ENCODE data around the gene MINDY4.

Gene MINDY4

GRCh38 chr7:30894866-30895605 is 123.8 kb downstream of the MINDY4 start:
- Mint-ChIP-seq H3K36me3 (no peaks in the 10 kb centered on the region), H3K4me3 (no peak overlapping the region), H3K9me3 (peaks cover 10% of the 10 kb centered on the region), H3K4me1 (no peaks in the 10 kb centered on the region), H3K27me3 (peaks cover 26% of the 10 kb centered on the region), H3K27ac (no peak overlapping the region)
- ATAC-seq = no peak

DNA sequence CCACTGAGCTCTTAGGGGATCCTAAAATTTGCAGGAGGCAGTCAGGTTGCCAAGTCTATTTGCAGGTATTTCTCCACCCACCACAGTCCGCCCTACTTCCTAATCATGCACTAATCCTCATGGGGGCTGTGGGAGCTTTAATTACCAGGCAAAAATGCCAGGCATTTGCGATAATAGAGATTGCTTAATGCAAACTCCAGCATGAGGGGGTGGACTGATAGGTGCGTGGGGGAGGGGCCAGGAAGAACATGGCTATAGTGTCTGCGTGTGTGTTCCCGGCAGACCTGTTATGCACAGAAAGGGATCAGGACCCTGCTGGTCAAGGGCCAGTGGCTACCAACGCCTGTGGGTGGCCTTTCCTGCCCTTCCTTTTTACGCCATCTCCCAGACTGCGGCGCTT is 124.8 kb downstream of the MINDY4 start:
- peaks cover 5% of the 10 kb centered on the region for H3K9me3 Mint-ChIP-seq
- no peak overlapping the region for H3K4me3 Mint-ChIP-seq
- no peaks in the 10 kb centered on the region for H3K36me3 Mint-ChIP-seq
- no peaks in the 10 kb centered on the region for H3K4me1 Mint-ChIP-seq
- no peak overlapping the region for H3K27ac Mint-ChIP-seq
- peaks cover 30% of the 10 kb centered on the region for H3K27me3 Mint-ChIP-seq
- no peak for ATAC-seq

- no peaks in the 10 kb centered on the region for H3K4me1 Mint-ChIP-seq
- no peaks in the 10 kb centered on the region for H3K36me3 Mint-ChIP-seq
- no peaks in the 10 kb centered on the region for H3K9me3 Mint-ChIP-seq
- ATAC-seq = no peak
- H3K27ac Mint-ChIP-seq = no peak overlapping the region
- H3K4me3 Mint-ChIP-seq = no peak overlapping the region
- peaks cover 35% of the 10 kb centered on the region for H3K27me3 Mint-ChIP-seq
These were observed 125.8 kb downstream of the MINDY4 start for GRCh38 chr7:30896783-30897637.

GRCh38 chr7:30897770-30898169 is 126.6 kb downstream of the MINDY4 start:
- Mint-ChIP-seq H3K36me3 (no peaks in the 10 kb centered on the region), H3K27ac (no peak overlapping the region), H3K27me3 (peaks cover 27% of the 10 kb centered on the region), H3K4me3 (no peak overlapping the region), H3K9me3 (no peaks in the 10 kb centered on the region), H3K4me1 (no peaks in the 10 kb centered on the region)
- ATAC-seq = no peak

- Mint-ChIP-seq H3K4me1 (no peaks in the 10 kb centered on the region), H3K4me3 (no peak overlapping the region), H3K27me3 (peaks cover 27% of the 10 kb centered on the region), H3K9me3 (no peaks in the 10 kb centered on the region), H3K27ac (no peak overlapping the region), H3K36me3 (no peaks in the 10 kb centered on the region)
- no peak for ATAC-seq
These were observed 127.2 kb downstream of the MINDY4 start for GRCh38 chr7:30898411-30898810.

GRCh38 chr7:30899066-30899465 is 127.8 kb downstream of the MINDY4 start:
- Mint-ChIP-seq H3K36me3 (no peaks in the 10 kb centered on the region), H3K4me1 (no peaks in the 10 kb centered on the region), H3K27ac (no peak overlapping the region), H3K27me3 (peaks cover 25% of the 10 kb centered on the region), H3K4me3 (no peak overlapping the region), H3K9me3 (no peaks in the 10 kb centered on the region)
- no peak for ATAC-seq

GRCh38 chr7:30899630-30900029 is 128.4 kb downstream of the MINDY4 start:
- ATAC-seq = no peak
- H3K27me3 Mint-ChIP-seq = peaks cover 20% of the 10 kb centered on the region
- no peaks in the 10 kb centered on the region for H3K4me1 Mint-ChIP-seq
- no peak overlapping the region for H3K27ac Mint-ChIP-seq
- H3K9me3 Mint-ChIP-seq = no peaks in the 10 kb centered on the region
- H3K36me3 Mint-ChIP-seq = no peaks in the 10 kb centered on the region
- no peak overlapping the region for H3K4me3 Mint-ChIP-seq

DNA sequence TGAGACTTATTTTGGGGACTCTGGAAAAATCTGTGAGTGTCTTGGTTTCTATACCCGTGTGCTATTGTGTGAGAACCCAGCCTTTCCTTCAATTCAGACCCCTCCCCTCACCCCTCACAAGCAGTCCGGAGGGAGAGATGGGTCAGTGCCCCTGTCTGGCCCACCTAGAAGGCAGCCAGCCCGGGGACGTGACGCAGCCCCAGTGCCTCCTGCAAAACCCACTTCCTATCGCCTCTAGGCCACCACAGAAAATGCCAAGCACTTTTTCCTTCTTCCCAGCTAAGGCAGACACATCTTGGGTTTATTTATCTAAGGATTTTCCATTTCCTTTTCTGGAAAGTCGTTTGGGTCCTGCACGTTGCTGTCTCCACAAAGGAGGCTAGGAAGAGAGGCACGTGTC is 128.8 kb downstream of the MINDY4 start:
- Mint-ChIP-seq H3K4me3 (no peak overlapping the region), H3K27ac (no peak overlapping the region)

GRCh38 chr7:30900803-30901362 is 129.7 kb downstream of the MINDY4 start:
- no peak overlapping the region for H3K4me3 Mint-ChIP-seq
- no peaks in the 10 kb centered on the region for H3K9me3 Mint-ChIP-seq

More for the DNA sequence above, 128.8 kb downstream of the MINDY4 start:
- H3K4me1 Mint-ChIP-seq = no peaks in the 10 kb centered on the region
- peaks cover 17% of the 10 kb centered on the region for H3K27me3 Mint-ChIP-seq
- no peak for ATAC-seq
- H3K36me3 Mint-ChIP-seq = no peaks in the 10 kb centered on the region
- H3K9me3 Mint-ChIP-seq = no peaks in the 10 kb centered on the region

GRCh38 chr7:30901856-30902255 is 130.6 kb downstream of the MINDY4 start:
- no peaks in the 10 kb centered on the region for H3K4me1 Mint-ChIP-seq
- ATAC-seq = no peak
- H3K27ac Mint-ChIP-seq = no peak overlapping the region
- no peak overlapping the region for H3K4me3 Mint-ChIP-seq
- peaks cover 12% of the 10 kb centered on the region for H3K27me3 Mint-ChIP-seq
- no peaks in the 10 kb centered on the region for H3K36me3 Mint-ChIP-seq
- no peaks in the 10 kb centered on the region for H3K9me3 Mint-ChIP-seq

More at GRCh38 chr7:30900803-30901362, 129.7 kb downstream of the MINDY4 start:
- Mint-ChIP-seq H3K36me3 (no peaks in the 10 kb centered on the region), H3K27me3 (peaks cover 17% of the 10 kb centered on the region), H3K4me1 (no peaks in the 10 kb centered on the region), H3K27ac (no peak overlapping the region)
- ATAC-seq = no peak

GRCh38 chr7:30902466-30902865 is 131.2 kb downstream of the MINDY4 start:
- no peaks in the 10 kb centered on the region for H3K4me1 Mint-ChIP-seq
- ATAC-seq = no peak
- H3K27ac Mint-ChIP-seq = no peak overlapping the region
- peaks cover 9% of the 10 kb centered on the region for H3K27me3 Mint-ChIP-seq
- no peaks in the 10 kb centered on the region for H3K9me3 Mint-ChIP-seq
- no peak overlapping the region for H3K4me3 Mint-ChIP-seq
- H3K36me3 Mint-ChIP-seq = no peaks in the 10 kb centered on the region

DNA sequence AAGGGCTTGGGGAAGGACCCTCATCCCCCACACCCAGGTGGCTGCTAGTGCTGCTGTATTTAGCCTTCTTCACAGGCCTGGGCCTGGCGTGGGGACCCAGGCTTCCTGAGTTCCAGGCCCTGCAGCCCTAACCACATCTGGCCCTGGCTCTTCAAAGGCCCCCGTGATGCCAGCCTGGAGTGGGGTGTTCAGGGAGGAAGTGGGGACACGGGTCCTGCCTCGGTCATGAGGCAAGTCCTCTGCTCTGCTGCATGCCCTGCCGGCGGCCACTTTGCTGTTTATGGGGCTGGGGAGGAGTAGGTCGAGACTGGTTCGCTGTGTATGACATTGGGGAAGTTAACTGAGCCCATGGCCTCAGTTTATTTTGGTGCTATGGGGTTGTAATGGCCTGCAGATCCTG is 131.9 kb downstream of the MINDY4 start:
- no peaks in the 10 kb centered on the region for H3K9me3 Mint-ChIP-seq
- no peak for ATAC-seq
- H3K27ac Mint-ChIP-seq = no peak overlapping the region
- H3K4me3 Mint-ChIP-seq = no peak overlapping the region
- H3K4me1 Mint-ChIP-seq = no peaks in the 10 kb centered on the region
- H3K36me3 Mint-ChIP-seq = no peaks in the 10 kb centered on the region
- H3K27me3 Mint-ChIP-seq = peaks cover 9% of the 10 kb centered on the region

GRCh38 chr7:30904561-30904960 is 133.3 kb downstream of the MINDY4 start:
- ATAC-seq = no peak
- Mint-ChIP-seq H3K4me3 (no peak overlapping the region), H3K36me3 (no peaks in the 10 kb centered on the region), H3K27me3 (peaks cover 9% of the 10 kb centered on the region), H3K9me3 (no peaks in the 10 kb centered on the region), H3K27ac (no peak overlapping the region), H3K4me1 (no peaks in the 10 kb centered on the region)

DNA sequence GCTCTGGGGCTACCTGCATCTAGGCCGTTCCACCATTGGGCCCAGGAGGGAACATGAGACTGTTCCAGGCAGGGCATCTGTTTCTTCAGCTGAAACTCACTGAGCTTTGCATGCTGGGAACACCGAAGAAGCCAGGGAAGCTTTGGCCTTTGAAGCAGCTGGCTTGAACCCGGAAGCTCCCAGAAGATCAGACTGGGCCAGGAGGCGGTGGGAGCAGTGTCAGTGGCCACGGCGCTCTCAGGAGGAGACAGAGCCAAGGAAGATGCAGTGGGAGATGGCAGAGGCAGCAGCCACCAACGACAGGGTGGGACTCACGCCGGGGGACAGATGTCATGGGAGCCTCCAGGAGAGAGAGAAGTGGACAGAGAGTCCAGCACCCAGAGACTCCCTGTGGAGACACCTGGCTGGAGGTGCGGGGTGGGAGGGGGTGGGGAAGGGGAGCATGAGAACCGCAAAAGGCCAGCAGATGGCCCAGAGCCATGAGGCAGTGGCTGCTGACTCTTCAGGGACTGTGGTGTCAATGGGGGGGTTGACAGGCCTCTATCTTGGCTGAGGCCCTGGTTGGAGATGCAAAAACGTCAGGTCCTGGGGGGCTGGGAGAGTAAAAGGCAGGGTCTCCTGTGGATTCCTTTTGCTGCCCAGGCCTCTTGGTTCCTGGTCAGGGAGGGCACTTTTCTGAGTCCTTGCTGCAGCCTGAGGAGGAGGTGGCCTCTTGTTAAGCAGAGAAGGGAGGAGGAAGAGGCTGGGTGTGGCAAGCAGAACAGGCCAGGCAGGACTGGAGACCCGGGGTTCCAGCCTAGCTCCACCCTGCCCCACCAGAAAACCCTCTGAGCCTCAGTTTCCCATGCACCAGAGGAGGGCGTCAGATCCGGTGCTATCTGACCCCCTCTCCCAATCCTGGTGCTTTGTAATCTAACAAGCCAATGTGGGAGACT is 134.1 kb downstream of the MINDY4 start:
- H3K36me3 Mint-ChIP-seq = no peaks in the 10 kb centered on the region
- no peaks in the 10 kb centered on the region for H3K4me1 Mint-ChIP-seq
- no peak overlapping the region for H3K4me3 Mint-ChIP-seq
- no peak overlapping the region for H3K27ac Mint-ChIP-seq
- H3K9me3 Mint-ChIP-seq = no peaks in the 10 kb centered on the region
- H3K27me3 Mint-ChIP-seq = peaks cover 9% of the 10 kb centered on the region
- ATAC-seq = no peak

- no peaks in the 10 kb centered on the region for H3K36me3 Mint-ChIP-seq
- no peaks in the 10 kb centered on the region for H3K4me1 Mint-ChIP-seq
- H3K9me3 Mint-ChIP-seq = no peaks in the 10 kb centered on the region
- H3K4me3 Mint-ChIP-seq = no peak overlapping the region
- peaks cover 6% of the 10 kb centered on the region for H3K27me3 Mint-ChIP-seq
- no peak overlapping the region for H3K27ac Mint-ChIP-seq
- ATAC-seq = no peak
These were observed 134.8 kb downstream of the MINDY4 start for GRCh38 chr7:30906014-30906413.

Data from stimulated activated memory B cell treated with anti-CD40 and anti-IgM and Interleukin-4, amounts not matched to agents 10 μg/mL and 1 μg/mL and 100 μg/mL, for 72 hours (primary cell).